Epithelial cell of proximal tubule (primary cell): Measurements from ENCODE around the gene S100B. TPM values are rescaled to one million over a fixed set of nuclear protein-coding genes. Genes with fewer than 3 reads are reported as not detected.

Experiments used
- DNase-seq: peaks from one replicate; pipeline ENCODE4 v3.0.0-alpha.2; 2011; ENCODE audit warnings: low read depth
- H3K4me3 ChIP-seq: 2 replicates; pipeline ENCODE4 v1.5.1; 2011; ENCODE audit warnings: low read depth, mild to moderate bottlenecking, low read length
- CTCF ChIP-seq: conservative IDR thresholded peaks from 2 replicates; pipeline ENCODE4 v1.5.1; 2012; ENCODE audit warnings: low read depth, mild to moderate bottlenecking, low read length
- total RNA-seq: library from RNA; depleted of rRNA; stranded (reverse); fragments of >200 nt; gene quantifications from 2 replicates; pipeline ENCODE4 v1.2.3, GENCODE V29; 2015

The S100B gene
- total RNA-seq, 1 donor from 2014 or later = not detected

GRCh38 chr21:46603228-46603627 lies 1.7 kb downstream of the S100B start:
- no peak for DNase-seq
- H3K4me3 ChIP-seq = no peak overlapping the region
- TF ChIP-seq CTCF = no peak

- TF ChIP-seq CTCF = no peak
- DNase-seq = no peak
- no peak overlapping the region for H3K4me3 ChIP-seq
These were observed 3.9 kb downstream of the S100B start for GRCh38 chr21:46600978-46601377.

- no peak for DNase-seq
- H3K4me3 ChIP-seq = no peak overlapping the region
- no peak for TF ChIP-seq CTCF
These were observed 4.6 kb downstream of the S100B start for GRCh38 chr21:46600305-46600704.

- H3K4me3 ChIP-seq = no peak overlapping the region
- DNase-seq = peak; percentile 56
- TF ChIP-seq CTCF = no peak
These were observed 6.0 kb downstream of the S100B start for GRCh38 chr21:46598581-46599572.

- DNase-seq = no peak
- H3K4me3 ChIP-seq = no peak overlapping the region
- TF ChIP-seq CTCF = no peak
These were observed 7.0 kb downstream of the S100B start for GRCh38 chr21:46597896-46598343.

GRCh38 chr21:46597031-46597430 lies 7.9 kb downstream of the S100B start:
- TF ChIP-seq CTCF = no peak
- no peak overlapping the region for H3K4me3 ChIP-seq
- no peak for DNase-seq
